ENCODE results near the gene RASSF1. TPM values are rescaled to one million over a fixed set of nuclear protein-coding genes. Genes with fewer than 3 reads are reported as not detected.

RASSF1 gene
- total and polyA plus RNA-seq, 10 of the 15 experiments (the other 5 are each of a cell fraction or from before 2014, with no cell fraction given) = 4.4 to 59.6 (median 37.2) TPM

- Histone ChIP-seq H3K36me3 (ENCODE audit: control insufficient read depth in 2 of 2, insufficient read depth in 2 of 2, low read length in 1 of 2) (peaks cover 8 to 26% of the 10 kb centered on the region in 2 experiments; a peak in 2 of 4 replicates), H3K27ac (ENCODE audit: control insufficient read depth, insufficient read depth) (no peak overlapping the region), H3K4me2 (ENCODE audit: control insufficient read depth, insufficient read depth) (peak overlapping the region; percentile 97), H2AFZ (ENCODE audit: control insufficient read depth, low read depth, low read length) (no peak overlapping the region), H4K20me1 (ENCODE audit: control insufficient read depth, insufficient read depth) (peaks cover 2% of the 10 kb centered on the region; the same call in 1 of the 2 replicates), H3K4me1 (ENCODE audit: control insufficient read depth, insufficient read depth, low read length) (peaks cover 21% of the 10 kb centered on the region), H3K9ac (ENCODE audit: control insufficient read depth, insufficient read depth, low read length) (peak overlapping the region; percentile 85), H3K27me3 (replicated peaks in 1 of 2; ENCODE audit: control insufficient read depth in 2 of 2, insufficient read depth in 2 of 2, low read length in 1 of 2) (no peaks in the 10 kb centered on the region), H3K4me3 (peak overlapping the region; percentile 78; the same call in 1 of the 2 replicates), H3K79me2 (ENCODE audit: control insufficient read depth, insufficient read depth, low read length) (peaks cover 36% of the 10 kb centered on the region), H3K9me3 (replicated peaks; ENCODE audit: control insufficient read depth, insufficient read depth, low read length) (no peaks in the 10 kb centered on the region)
- ATAC-seq (no peak), FAIRE-seq (no peak), DNase-seq (ENCODE audit: low read depth, low spot score) (no peak)
- intact Hi-C loops (cut with micrococcal nuclease; ENCODE audit: unreplicated experiment) (no loop called here), in situ Hi-C loops (cut with MboI) (loop anchor here (10.0 kb wide), 1 partner anchor 1028 kb away; the partner anchor contains the start of gene MANF)
- ChIA-PET RAD21 (ENCODE audit: unreplicated experiment) (interaction anchor here (1.9 kb wide), 1 partner anchor 20 kb away, joined by 6 read pairs; no protein-coding TSS in a partner anchor), CTCF (interaction anchor here (1.3 to 2.9 kb wide), 2 partner anchors 9 to 213 kb away, joined by 4 to 22 read pairs; partner anchors contain the start of gene HEMK1), POLR2A (interaction anchor here (0.6 to 2.5 kb wide), 3 partner anchors 9 to 19 kb away, joined by 3 to 8 read pairs (median 3); partner anchors contain the start of gene RASSF1), SMC1A (ENCODE audit: uncharacterized antibody, unreplicated experiment) (interaction anchor here (1.4 to 1.7 kb wide), 2 partner anchors 9 to 19 kb away, joined by 8 read pairs; no protein-coding TSS in a partner anchor)
- 65% methylated on average over 5 of the region's 5 CpGs for WGBS (ENCODE audit: insufficient coverage, insufficient replicate concordance, low lambda C conversion rate, missing lambda C conversion rate)
- no TSS peak for BruUV-seq (replicated peaks)
- no peak for TF ChIP-seq ETV6 (conservative IDR thresholded peaks at IDR 0.05 in 1 of 2, IDR thresholded peaks at IDR 0.05 in 1 of 2; ENCODE audit: borderline replicate concordance in 1 of 2, low read depth in 1 of 2)
- no peak for TF ChIP-seq FOXK2 (IDR thresholded peaks at IDR 0.05)
- no peak for TF ChIP-seq DPF2 (IDR thresholded peaks at IDR 0.05)
- no peak for TF ChIP-seq YY1 (IDR thresholded peaks at IDR 0.05; ENCODE audit: low read depth, low read length)
- TF ChIP-seq, protein P1, sequence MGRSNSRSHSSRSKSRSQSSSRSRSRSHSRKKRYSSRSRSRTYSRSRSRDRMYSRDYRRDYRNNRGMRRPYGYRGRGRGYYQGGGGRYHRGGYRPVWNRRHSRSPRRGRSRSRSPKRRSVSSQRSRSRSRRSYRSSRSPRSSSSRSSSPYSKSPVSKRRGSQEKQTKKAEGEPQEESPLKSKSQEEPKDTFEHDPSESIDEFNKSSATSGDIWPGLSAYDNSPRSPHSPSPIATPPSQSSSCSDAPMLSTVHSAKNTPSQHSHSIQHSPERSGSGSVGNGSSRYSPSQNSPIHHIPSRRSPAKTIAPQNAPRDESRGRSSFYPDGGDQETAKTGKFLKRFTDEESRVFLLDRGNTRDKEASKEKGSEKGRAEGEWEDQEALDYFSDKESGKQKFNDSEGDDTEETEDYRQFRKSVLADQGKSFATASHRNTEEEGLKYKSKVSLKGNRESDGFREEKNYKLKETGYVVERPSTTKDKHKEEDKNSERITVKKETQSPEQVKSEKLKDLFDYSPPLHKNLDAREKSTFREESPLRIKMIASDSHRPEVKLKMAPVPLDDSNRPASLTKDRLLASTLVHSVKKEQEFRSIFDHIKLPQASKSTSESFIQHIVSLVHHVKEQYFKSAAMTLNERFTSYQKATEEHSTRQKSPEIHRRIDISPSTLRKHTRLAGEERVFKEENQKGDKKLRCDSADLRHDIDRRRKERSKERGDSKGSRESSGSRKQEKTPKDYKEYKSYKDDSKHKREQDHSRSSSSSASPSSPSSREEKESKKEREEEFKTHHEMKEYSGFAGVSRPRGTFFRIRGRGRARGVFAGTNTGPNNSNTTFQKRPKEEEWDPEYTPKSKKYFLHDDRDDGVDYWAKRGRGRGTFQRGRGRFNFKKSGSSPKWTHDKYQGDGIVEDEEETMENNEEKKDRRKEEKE (IDR thresholded peaks at IDR 0.05) = no peak
- TF ChIP-seq, protein P2, sequence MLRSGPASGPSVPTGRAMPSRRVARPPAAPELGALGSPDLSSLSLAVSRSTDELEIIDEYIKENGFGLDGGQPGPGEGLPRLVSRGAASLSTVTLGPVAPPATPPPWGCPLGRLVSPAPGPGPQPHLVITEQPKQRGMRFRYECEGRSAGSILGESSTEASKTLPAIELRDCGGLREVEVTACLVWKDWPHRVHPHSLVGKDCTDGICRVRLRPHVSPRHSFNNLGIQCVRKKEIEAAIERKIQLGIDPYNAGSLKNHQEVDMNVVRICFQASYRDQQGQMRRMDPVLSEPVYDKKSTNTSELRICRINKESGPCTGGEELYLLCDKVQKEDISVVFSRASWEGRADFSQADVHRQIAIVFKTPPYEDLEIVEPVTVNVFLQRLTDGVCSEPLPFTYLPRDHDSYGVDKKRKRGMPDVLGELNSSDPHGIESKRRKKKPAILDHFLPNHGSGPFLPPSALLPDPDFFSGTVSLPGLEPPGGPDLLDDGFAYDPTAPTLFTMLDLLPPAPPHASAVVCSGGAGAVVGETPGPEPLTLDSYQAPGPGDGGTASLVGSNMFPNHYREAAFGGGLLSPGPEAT (IDR thresholded peaks at IDR 0.05; ENCODE audit: low read depth) = no peak
- TF ChIP-seq, protein P3, sequence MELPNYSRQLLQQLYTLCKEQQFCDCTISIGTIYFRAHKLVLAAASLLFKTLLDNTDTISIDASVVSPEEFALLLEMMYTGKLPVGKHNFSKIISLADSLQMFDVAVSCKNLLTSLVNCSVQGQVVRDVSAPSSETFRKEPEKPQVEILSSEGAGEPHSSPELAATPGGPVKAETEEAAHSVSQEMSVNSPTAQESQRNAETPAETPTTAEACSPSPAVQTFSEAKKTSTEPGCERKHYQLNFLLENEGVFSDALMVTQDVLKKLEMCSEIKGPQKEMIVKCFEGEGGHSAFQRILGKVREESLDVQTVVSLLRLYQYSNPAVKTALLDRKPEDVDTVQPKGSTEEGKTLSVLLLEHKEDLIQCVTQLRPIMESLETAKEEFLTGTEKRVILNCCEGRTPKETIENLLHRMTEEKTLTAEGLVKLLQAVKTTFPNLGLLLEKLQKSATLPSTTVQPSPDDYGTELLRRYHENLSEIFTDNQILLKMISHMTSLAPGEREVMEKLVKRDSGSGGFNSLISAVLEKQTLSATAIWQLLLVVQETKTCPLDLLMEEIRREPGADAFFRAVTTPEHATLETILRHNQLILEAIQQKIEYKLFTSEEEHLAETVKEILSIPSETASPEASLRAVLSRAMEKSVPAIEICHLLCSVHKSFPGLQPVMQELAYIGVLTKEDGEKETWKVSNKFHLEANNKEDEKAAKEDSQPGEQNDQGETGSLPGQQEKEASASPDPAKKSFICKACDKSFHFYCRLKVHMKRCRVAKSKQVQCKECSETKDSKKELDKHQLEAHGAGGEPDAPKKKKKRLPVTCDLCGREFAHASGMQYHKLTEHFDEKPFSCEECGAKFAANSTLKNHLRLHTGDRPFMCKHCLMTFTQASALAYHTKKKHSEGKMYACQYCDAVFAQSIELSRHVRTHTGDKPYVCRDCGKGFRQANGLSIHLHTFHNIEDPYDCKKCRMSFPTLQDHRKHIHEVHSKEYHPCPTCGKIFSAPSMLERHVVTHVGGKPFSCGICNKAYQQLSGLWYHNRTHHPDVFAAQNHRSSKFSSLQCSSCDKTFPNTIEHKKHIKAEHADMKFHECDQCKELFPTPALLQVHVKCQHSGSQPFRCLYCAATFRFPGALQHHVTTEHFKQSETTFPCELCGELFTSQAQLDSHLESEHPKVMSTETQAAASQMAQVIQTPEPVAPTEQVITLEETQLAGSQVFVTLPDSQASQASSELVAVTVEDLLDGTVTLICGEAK (IDR thresholded peaks at IDR 0.05; ENCODE audit: borderline replicate concordance) = no peak
- no peak for TF ChIP-seq NFIC (IDR thresholded peaks at IDR 0.05; ENCODE audit: low read depth, low read length)
- no peak for TF ChIP-seq POU2F2 (IDR thresholded peaks at IDR 0.05; ENCODE audit: borderline replicate concordance, low read depth, low read length)
- TF ChIP-seq ZBED1 (IDR thresholded peaks at IDR 0.05; ENCODE audit: borderline replicate concordance) = no peak
- no peak for TF ChIP-seq SMAD1 (IDR thresholded peaks at IDR 0.05; ENCODE audit: low read depth, partially characterized antibody)
- no peak for TF ChIP-seq POLR2AphosphoS5 (IDR thresholded peaks at IDR 0.05; ENCODE audit: low read length)
- TF ChIP-seq ATF2 (IDR thresholded peaks at IDR 0.05; ENCODE audit: low read length) = no peak
- TF ChIP-seq ZNF207 (IDR thresholded peaks at IDR 0.05; ENCODE audit: borderline replicate concordance) = no peak
Measured at GRCh38 chr3:50356553-50356952, 15.9 kb upstream of the RASSF1 start.

Data from GM12878 (cell line).